Esophagus muscularis mucosa (tissue), 4 donors: Measurements from ENCODE around the gene NREP. TPM values are rescaled to one million over a fixed set of nuclear protein-coding genes. Genes with fewer than 3 reads are reported as not detected.

Experiments used
- DNase-seq: peaks from one replicate; pipeline ENCODE4 v3.0.0-alpha.2; 2017; ENCODE audit errors: extremely low spot score
- H3K27ac ChIP-seq, 4 donors: fragments of 200-600 bp; sonication (generic); replicated peaks in 1 of 4; 1 replicate in 3 of 4; 2 replicates in 1 of 4; pipeline ENCODE4 v1.5.1; 2016 to 2019; ENCODE audit warnings: mild to moderate bottlenecking in 1 of 4
- H3K27me3 ChIP-seq, 4 donors: fragments of 200-600 bp; sonication (generic); one replicate each; pipeline versions ENCODE4 v1.5.1 to v1.6.0; 2016 to 2019
- H3K36me3 ChIP-seq, 4 donors: fragments of 200-600 bp; sonication (generic); one replicate each; pipeline ENCODE4 v1.5.1; 2016 to 2019
- H3K4me1 ChIP-seq, 4 donors: fragments of 200-600 bp; sonication (generic); one replicate each; pipeline ENCODE4 v1.5.1; 2016 to 2019
- H3K4me3 ChIP-seq, 4 donors: fragments of 200-600 bp; sonication (generic); 1 replicate in 2 of 4; 2 replicates in 2 of 4; pipeline ENCODE4 v1.5.1; 2016 to 2019; ENCODE audit warnings: mild to moderate bottlenecking in 4 of 4, moderate library complexity in 1 of 4
- H3K9me3 ChIP-seq, 4 donors: fragments of 200-600 bp; sonication (generic); 1 replicate in 3 of 4; 2 replicates in 1 of 4; pipeline ENCODE4 v1.5.1; 2016 to 2019
- CTCF ChIP-seq, 3 experiments: fragments of 200-600 bp in 2 of 3; fragments of 450-650 bp in 1 of 3; sonication (generic) in 2 of 3; IDR thresholded peaks; one replicate each; pipeline ENCODE4 v1.5.1; 2017 to 2019; ENCODE audit warnings: antibody characterized with exemption in 3 of 3, mild to moderate bottlenecking in 2 of 3, moderate library complexity in 1 of 3
- EP300 ChIP-seq: sonication (generic); formaldehyde crosslinking; IDR thresholded peaks from one replicate; pipeline ENCODE4 v1.6.1; 2017; ENCODE audit warnings: antibody characterized with exemption
- POLR2A ChIP-seq: fragments of 450-650 bp; IDR thresholded peaks from one replicate; pipeline ENCODE4 v1.6.1; 2017; ENCODE audit warnings: antibody characterized with exemption, moderate library complexity, mild to moderate bottlenecking, low read depth
- POLR2AphosphoS5 ChIP-seq, 2 donors: sonication (generic); formaldehyde crosslinking; IDR thresholded peaks; one replicate each; pipeline ENCODE4 v1.6.1; 2017; ENCODE audit warnings: antibody characterized with exemption in 2 of 2
- WGBS: methylation state at CpG from one replicate; pipeline ENCODE4 v1.1.5; 2018; 5-methylcytosine and 5-hydroxymethylcytosine counted together
- intact Hi-C: fragments of 100-400 bp; cut with DNase I; formaldehyde crosslinking; loops from one replicate; pipeline ENCODE4 v1.15.1; 2023
- total RNA-seq, 4 donors: library from RNA; depleted of rRNA; stranded (reverse); fragments of >200 nt; gene quantifications; one replicate each; pipeline versions ENCODE4 v1.1.0 to v1.2.1, GENCODE V29; 2016

NREP gene
- total RNA-seq, 4 donors from 2014 or later: 6.0 to 19.8 (median 10.5) TPM

GRCh38 chr5:111758284-111758628, 1.3 kb upstream of the NREP start:
- intact Hi-C loops: loop anchor here (5.0 kb wide), 2 partner anchors 206 to 384 kb away; no protein-coding TSS in a partner anchor
- WGBS: 7% methylated on average over 5 of the region's 5 CpGs

GRCh38 chr5:111757355-111758283, 625 bp upstream of the NREP start:
- Histone ChIP-seq H3K9me3 (no peaks in the 10 kb centered on the region), H3K4me3 (peak overlapping the region; percentile 65 to 71 (median 68)), H3K27me3 (no peaks in the 10 kb centered on the region), H3K27ac (peak overlapping the region; percentile 88 to 94 (median 90)), H3K4me1 (peaks cover 23 to 43% (median 39%) of the 10 kb centered on the region in 4 donors), H3K36me3 (no peaks in the 10 kb centered on the region)
- intact Hi-C loops: loop anchor here (5.0 kb wide), 2 partner anchors 205 to 385 kb away; no protein-coding TSS in a partner anchor
- DNase-seq: peak; percentile 97
- 2% methylated on average over 25 of the region's 98 CpGs for WGBS
- peak in 2 of 3 experiments; percentile 14 to 57 for TF ChIP-seq CTCF (IDR thresholded peaks at IDR 0.05)
- TF ChIP-seq EP300: no peak
- peak; percentile 68 to 85 for TF ChIP-seq POLR2AphosphoS5 (IDR thresholded peaks at IDR 0.05)
- no peak for TF ChIP-seq POLR2A

More at GRCh38 chr5:111758284-111758628, 1.3 kb upstream of the NREP start:
- Histone ChIP-seq H3K4me3 (peak overlapping the region; percentile 65 to 71 (median 68)), H3K4me1 (peaks cover 23 to 40% (median 38%) of the 10 kb centered on the region in 4 donors), H3K27ac (peak overlapping the region; percentile 88 to 94 (median 90)), H3K36me3 (no peaks in the 10 kb centered on the region), H3K27me3 (no peaks in the 10 kb centered on the region), H3K9me3 (no peaks in the 10 kb centered on the region)
- DNase-seq: no peak
- TF ChIP-seq POLR2AphosphoS5 (IDR thresholded peaks at IDR 0.05): no peak
- TF ChIP-seq POLR2A: no peak
- TF ChIP-seq CTCF (IDR thresholded peaks at IDR 0.05): no peak
- no peak for TF ChIP-seq EP300

GRCh38 chr5:111755942-111756381, 1.0 kb downstream of the NREP start:
- Histone ChIP-seq H3K27me3 (no peaks in the 10 kb centered on the region), H3K9me3 (no peaks in the 10 kb centered on the region), H3K4me1 (peaks cover 23 to 43% (median 39%) of the 10 kb centered on the region in 4 donors), H3K4me3 (peak overlapping the region; percentile 65 to 71 (median 68)), H3K27ac (peak overlapping the region; percentile 88 to 94 (median 90)), H3K36me3 (no peaks in the 10 kb centered on the region)
- intact Hi-C loops: loop anchor here (5.0 kb wide), 2 partner anchors 204 to 386 kb away; no protein-coding TSS in a partner anchor
- WGBS: 0% methylated on average over 5 of the region's 5 CpGs
- no peak for DNase-seq
- peak in 1 of 2 donors; percentile 33 for TF ChIP-seq POLR2AphosphoS5 (IDR thresholded peaks at IDR 0.05)
- no peak for TF ChIP-seq CTCF (IDR thresholded peaks at IDR 0.05)
- no peak for TF ChIP-seq POLR2A

GRCh38 chr5:111755345-111755941, 1.6 kb downstream of the NREP start:
- H3K36me3 ChIP-seq: no peaks in the 10 kb centered on the region
- TF ChIP-seq POLR2A (no peak), POLR2AphosphoS5 (IDR thresholded peaks at IDR 0.05) (no peak), CTCF (IDR thresholded peaks at IDR 0.05) (no peak), EP300 (no peak)
- 32% methylated on average over 8 of the region's 8 CpGs for WGBS
- DNase-seq: no peak
- peak overlapping the region; percentile 88 to 94 (median 90) for H3K27ac ChIP-seq
- peaks cover 23 to 43% (median 39%) of the 10 kb centered on the region in 4 donors for H3K4me1 ChIP-seq
- peak overlapping the region; percentile 65 to 71 (median 68) for H3K4me3 ChIP-seq
- intact Hi-C loops: loop anchor here (5.0 kb wide), 2 partner anchors 203 to 387 kb away; no protein-coding TSS in a partner anchor
- H3K27me3 ChIP-seq: no peaks in the 10 kb centered on the region
- H3K9me3 ChIP-seq: no peaks in the 10 kb centered on the region
